Posterior vena cava (tissue), 2 donors: ENCODE data around the gene NRCAM. TPM values are rescaled to one million over a fixed set of nuclear protein-coding genes. Genes with fewer than 3 reads are reported as not detected.
"Not testable (repeated sequence)": the region's sequence is repeated elsewhere in the genome, so short reads cannot be mapped to it uniquely, and the experiment has no call there.

Experiments used
- DNase-seq: peaks from one replicate; pipeline ENCODE4 v3.0.0-alpha.2; 2020; ENCODE audit warnings: low spot score
- intact Hi-C, 2 donors: fragments of 100-400 bp; cut with DNase I; formaldehyde crosslinking; loops; one replicate each; pipeline versions ENCODE4 v1.14.1 to v1.14.2; 2022 to 2023
- total RNA-seq, 2 donors: library from RNA; stranded (reverse); fragmentation: NEBNext Ultra II Directional; extraction: Animal tissue kit (Norgen Biotek cat#: 25700); gene quantifications; one replicate each; pipeline ENCODE4 v1.2.1, GENCODE V29; 2021
- donor health status: DM: yes; HTN: yes; CAD: no.
- donor health status: DM: yes; HTN: yes; CAD: no.

NRCAM gene
- total RNA-seq, 2 donors from 2014 or later = 1.5 to 1.7 TPM

GRCh38 chr7:108294595-108294994 lies 161.6 kb downstream of the NRCAM start:
- intact Hi-C loops = no loop called here
- DNase-seq = no peak

DNA sequence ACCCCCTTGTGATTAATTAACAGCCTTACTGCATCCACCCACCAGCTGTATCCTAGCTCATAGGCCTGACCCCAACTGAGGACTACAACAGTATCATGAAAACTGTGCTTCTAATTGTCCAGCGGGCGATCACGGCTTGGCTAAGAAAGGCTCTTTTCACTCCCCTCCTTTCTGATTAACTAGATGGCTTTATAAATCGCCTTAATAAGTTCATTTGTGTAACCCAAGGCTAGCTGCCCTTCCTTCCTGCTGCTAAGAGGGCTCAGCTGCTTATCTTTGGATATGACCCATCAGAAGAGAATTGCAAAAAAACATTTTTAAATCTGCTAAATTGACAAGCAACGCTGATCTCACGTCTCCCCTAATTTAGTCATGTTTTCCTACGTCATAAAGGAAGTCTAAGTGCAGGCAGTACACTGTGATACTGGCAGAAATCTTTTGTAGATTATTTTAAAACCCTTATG lies 163.1 kb downstream of the NRCAM start:
- DNase-seq = no peak
- intact Hi-C loops = no loop called here

DNA sequence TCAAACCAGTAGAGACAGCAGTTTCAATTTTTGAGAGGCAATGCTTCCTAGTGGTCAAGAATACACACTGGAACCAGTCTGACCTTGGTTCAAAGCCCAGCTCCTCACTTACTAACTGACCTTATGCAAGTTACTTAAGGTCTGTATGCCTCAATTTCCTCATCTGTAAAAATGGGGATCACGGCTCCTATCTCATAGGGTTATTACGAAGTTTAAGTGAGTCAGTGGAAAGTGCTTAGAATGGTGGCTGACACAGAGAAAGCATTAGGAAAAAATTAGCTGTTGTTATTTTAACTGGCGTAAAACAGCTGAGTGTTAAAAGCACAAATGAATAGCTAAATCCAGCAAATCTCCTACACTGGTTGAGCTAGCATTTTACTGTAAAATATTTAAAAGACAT lies 163.7 kb downstream of the NRCAM start:
- intact Hi-C loops = no loop called here
- no peak for DNase-seq

- no peak for DNase-seq
- intact Hi-C loops = no loop called here
These were observed 164.3 kb downstream of the NRCAM start for GRCh38 chr7:108291791-108292440.

DNA sequence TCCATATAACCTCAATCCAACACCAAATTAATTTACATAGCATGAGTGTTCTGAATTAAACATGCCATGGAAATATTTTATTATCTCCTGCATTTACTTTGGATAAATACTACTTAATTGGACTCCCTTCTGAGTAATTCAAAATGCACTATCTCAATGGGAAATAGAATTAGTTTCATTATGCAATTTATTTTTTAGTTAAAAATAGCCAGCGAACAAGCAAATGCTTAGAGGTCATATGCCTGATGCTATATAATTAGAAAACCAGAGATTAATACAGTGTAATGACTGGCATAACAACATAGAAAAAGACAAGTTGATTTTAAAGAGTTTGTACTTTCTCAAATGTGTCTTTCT lies 165.1 kb downstream of the NRCAM start:
- intact Hi-C loops = no loop called here

DNA sequence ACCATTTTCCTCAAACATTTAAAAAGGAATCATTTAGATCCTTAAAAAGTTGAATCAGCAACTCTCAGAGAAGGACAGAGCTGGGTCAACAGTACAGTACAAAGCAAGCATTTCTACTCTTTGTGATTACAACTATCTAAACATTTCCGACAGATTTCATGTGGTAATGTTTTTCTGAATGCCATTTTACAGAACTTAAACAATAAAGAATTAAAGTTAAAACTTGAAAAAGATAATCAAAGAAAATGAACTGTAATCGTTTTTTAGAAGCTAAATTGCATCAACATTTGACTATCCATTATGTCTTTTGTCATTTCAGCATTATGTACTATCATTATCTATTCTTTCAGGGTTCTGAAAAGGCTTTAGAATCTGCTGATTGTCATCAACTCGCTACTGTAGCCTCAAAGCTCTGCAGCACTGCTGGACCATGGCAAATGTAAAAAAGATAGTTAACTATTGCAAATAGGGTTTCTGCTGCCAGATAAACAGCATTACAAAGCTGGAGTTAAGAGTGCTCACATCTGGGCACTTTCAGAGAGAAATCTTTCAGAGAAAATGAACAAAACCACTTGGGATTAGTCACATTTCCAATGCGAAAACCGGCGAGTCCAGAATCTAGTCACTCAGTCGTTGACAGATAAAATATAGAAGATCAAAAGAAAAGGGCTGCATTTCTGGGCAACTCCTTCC lies 165.6 kb downstream of the NRCAM start:
- no peak for DNase-seq
- intact Hi-C loops = no loop called here

More for the DNA sequence above, 165.1 kb downstream of the NRCAM start:
- DNase-seq = no peak

DNA sequence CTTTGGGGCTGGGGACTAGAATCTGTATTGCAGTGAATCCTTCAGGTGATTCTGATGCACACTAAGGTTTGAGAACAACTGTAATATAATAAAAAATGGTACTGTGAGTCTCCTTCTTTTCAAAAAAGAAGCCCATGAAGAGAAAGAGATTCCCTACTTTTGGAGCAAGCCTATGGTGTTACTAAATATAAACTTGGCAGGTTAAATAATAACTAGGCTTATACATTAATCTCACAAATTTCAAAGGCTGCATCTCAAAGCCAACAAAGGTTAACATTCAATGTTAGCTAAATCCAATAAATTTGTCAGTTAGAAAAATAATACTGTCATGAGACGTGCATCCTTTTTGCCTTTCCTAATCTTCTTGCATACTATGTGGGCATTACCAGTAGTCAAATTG lies 166.4 kb downstream of the NRCAM start:
- DNase-seq = no peak
- intact Hi-C loops = no loop called here

DNA sequence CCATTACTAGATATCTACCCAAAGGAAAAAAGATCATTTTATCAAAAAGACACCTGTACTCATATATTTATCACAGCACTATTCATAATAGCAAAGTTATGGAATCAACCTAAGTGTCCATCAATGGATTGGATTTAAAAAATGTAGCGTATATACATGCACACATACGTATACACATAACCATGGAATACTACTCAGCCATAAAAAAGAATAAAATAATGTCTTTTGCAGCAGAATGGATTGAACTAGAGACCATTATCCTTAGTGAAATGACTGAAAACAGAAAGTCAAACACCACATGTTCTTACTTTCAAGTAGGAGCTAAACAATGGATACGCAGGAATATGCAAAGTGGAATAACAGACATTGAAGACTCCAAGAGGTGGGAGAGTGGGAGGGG lies 168.4 kb downstream of the NRCAM start:
- DNase-seq = no peak
- intact Hi-C loops = no loop called here

DNA sequence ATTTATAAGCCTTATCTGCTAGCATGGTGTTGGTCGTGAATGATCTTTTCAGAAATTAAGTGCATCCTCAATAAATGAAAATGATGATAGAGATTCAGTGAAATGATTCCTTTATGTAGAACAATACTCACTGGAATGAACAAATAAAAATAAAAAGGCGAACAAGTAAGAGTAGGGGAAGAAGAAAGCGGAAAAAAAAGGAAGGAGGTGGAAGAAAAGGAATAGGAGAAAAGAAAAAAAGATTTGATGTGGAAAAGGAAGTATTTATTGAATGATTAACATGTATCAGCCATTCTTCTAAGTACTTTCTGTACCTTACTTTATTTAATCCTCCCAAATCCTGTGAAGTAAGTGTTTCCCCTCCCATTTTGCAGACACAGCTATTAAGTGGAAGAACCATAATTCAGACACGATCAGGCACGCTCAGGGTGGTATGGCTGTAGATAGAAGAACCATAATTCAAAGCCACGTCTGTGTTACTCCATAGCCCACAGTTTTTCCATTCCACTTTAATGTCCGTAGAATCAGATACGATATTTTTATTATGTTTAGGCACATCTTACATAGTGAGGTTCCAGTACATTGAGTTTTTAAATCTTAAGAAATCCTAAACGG lies 169.8 kb downstream of the NRCAM start:
- intact Hi-C loops = no loop called here
- no peak for DNase-seq

- no peak for DNase-seq
- intact Hi-C loops = no loop called here
These were observed 170.5 kb downstream of the NRCAM start for GRCh38 chr7:108285778-108286177.

DNA sequence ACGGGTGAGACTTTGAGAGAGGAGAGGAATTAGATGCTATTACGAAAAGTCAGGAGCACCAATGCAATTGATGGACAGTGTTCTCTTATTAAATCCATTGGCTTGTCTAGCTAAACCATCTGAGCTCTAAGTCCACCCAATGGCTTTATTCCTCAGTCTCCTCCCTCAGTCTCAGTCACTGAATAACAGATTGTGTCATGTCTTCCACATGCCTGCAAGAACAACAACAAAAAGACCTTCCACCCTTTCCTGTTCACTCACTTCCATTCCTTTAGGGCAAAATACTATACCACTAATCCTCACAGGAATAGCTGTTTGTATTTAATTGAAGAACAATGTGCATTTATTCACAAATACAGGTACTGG lies 171.2 kb downstream of the NRCAM start:
- DNase-seq = no peak
- intact Hi-C loops = no loop called here

DNA sequence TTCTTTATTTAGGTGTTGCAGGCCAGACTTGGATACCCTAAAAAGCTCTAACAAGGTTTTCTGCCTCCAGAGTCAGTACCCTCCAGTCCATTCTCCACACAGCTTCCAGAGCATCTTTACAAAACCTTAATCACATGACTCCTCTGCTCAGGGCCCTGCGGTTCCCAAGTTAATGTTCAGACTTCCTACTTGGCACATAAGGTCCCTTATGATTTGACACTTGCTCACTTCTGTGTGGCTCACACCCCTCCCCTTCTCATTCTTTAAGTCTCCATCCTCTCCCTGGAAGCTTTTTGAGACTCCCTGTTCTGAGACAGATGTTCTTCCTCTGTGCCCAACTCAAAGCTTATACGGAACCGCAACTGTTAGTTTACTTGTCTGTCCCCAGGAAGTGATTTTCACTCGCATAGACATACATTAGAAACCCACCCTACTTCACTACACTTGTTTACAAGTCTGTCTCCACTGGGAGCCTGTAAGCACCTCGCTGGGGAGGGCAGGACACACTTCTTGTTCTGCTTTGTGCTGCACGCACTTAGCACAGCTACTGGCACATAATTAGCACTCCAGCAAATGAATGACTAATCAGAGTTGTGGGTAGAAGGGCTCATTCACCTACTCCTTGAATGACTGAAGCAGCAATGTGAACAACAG lies 171.8 kb downstream of the NRCAM start:
- intact Hi-C loops = no loop called here
- no peak for DNase-seq

- no peak for DNase-seq
- intact Hi-C loops = no loop called here
These were observed 173.0 kb downstream of the NRCAM start for GRCh38 chr7:108283252-108283651.

DNA sequence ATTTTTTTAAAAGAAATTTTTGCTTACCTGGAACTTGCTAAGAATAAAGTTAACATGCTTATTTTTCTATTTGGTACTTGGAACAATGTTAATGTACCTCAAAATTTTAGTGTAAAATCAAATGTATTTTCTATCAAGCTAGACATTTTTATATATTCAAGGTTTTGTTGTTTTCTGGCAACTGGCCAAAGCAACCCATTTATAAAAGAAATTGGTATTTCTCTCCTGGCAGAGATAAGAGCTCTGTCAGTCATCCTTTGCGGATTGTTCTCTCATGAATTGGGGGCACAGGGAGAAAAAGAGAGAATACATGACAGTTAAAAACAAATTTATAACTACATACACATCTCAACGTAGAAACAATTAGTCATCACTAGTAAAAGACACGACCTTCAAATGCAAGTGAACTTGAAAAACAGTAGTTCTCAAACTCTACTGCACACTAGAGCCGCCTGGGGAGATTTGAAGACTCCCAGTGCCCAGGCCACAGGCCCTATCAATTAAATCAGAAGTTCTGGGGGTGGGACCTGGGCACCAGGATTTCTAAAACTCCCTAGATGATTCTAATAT lies 173.7 kb downstream of the NRCAM start:
- no peak for DNase-seq
- intact Hi-C loops = no loop called here

GRCh38 chr7:108280136-108280535 lies 176.1 kb downstream of the NRCAM start:
- intact Hi-C loops = no loop called here
- DNase-seq = no peak

GRCh38 chr7:108278776-108279175 lies 177.5 kb downstream of the NRCAM start:
- no peak for DNase-seq
- intact Hi-C loops = no loop called here

DNA sequence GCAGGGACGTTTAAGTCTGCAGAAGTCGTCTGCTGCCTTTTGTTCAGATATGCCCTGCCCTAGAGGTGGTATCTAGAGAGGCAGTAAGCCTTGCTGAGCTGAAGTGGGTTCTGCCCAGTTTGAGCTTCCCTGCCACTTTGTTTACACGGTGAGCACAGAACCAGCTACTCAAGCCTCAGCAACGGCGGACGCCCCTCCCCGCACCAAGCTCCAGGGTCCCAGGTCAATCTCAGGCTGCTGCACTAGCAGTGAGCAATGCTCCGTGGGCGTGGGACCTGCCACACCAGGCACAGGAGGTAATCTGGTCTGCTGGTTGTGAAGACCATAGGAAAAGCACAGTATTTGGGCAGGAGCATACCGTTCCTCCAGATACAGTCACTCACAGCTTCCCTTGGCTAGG lies 178.0 kb downstream of the NRCAM start:
- intact Hi-C loops = no loop called here

DNA sequence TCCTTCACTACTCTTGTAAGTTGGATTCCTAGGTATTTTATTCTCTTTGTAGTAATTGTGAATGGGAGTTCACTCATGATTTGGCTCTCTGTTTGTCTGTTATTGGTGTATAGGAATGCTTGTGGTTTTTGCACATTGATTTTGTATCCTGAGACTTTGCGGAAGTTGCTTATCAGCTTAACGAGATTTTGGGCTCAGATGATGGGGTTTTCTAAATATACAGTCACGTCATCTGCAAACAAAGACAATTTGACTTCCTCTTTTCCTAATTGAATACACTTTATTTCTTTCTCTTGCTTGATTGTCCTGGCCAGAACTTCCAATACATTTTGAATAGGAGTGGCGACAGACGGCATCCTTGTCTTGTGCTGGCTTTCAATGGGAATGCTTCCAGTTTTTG lies 181.8 kb downstream of the NRCAM start:
- intact Hi-C loops, DNase-seq: not testable (repeated sequence)

More for the DNA sequence above, 178.0 kb downstream of the NRCAM start:
- DNase-seq = no peak

GRCh38 chr7:108272891-108273290 lies 183.3 kb downstream of the NRCAM start:
- DNase-seq, intact Hi-C loops: not testable (repeated sequence)

- intact Hi-C loops = no loop called here
These were observed 185.7 kb downstream of the NRCAM start for GRCh38 chr7:108270385-108271015.

More at GRCh38 chr7:108270385-108271015, 185.7 kb downstream of the NRCAM start:
- no peak for DNase-seq
